Measurements from ENCODE around the gene SCN1A. TPM values are rescaled to one million over a fixed set of nuclear protein-coding genes. Genes with fewer than 3 reads are reported as not detected.

SCN1A gene
- total and polyA plus RNA-seq, 2 of the 8 experiments (the other 6 are each of a cell fraction or from before 2014, with no cell fraction given) = 0.18 to 1.9 TPM

- no peak for TF ChIP-seq CHD7 (IDR thresholded peaks at IDR 0.05; ENCODE audit: insufficient replicate concordance, low read length)
Observed at GRCh38 chr2:166067229-166067628, 60.6 kb downstream of the SCN1A start (continued).
